Heart left ventricle (tissue), 16 donors: Measurements from ENCODE around the gene ARHGAP10. TPM values are rescaled to one million over a fixed set of nuclear protein-coding genes. Genes with fewer than 3 reads are reported as not detected.

Source experiments
- ATAC-seq, 4 donors: fragments of 200-7000 bp; cut with Tn5 transposase; one replicate each; pipeline ENCODE4 v1.9.1; 2020 to 2022; ENCODE audit warnings: moderate library complexity in 4 of 4, mild to moderate bottlenecking in 3 of 4, moderate number of reproducible peaks in 1 of 4
- DNase-seq, 5 donors: peaks; one replicate each; pipeline ENCODE4 v3.0.0-alpha.2; 2020
- H3K27ac ChIP-seq, 12 donors: fragments of 200-600 bp; sonication (generic) in 4 of 12; one replicate each; pipeline versions ENCODE4 v1.5.0 to v1.8.0; 2016 to 2022; ENCODE audit warnings: mild to moderate bottlenecking in 2 of 12
- H3K27me3 ChIP-seq, 9 donors: fragments of 200-600 bp; sonication (generic) in 2 of 9; one replicate each; pipeline versions ENCODE4 v1.5.1 to v1.8.0; 2016 to 2022; ENCODE audit warnings: mild to moderate bottlenecking in 3 of 9
- H3K36me3 ChIP-seq, 9 donors: fragments of 200-600 bp; sonication (generic) in 2 of 9; one replicate each; pipeline versions ENCODE4 v1.5.0 to v1.8.0; 2018 to 2022; ENCODE audit warnings: mild to moderate bottlenecking in 2 of 9
- H3K4me1 ChIP-seq, 12 donors: fragments of 200-600 bp; sonication (generic) in 4 of 12; one replicate each; pipeline versions ENCODE4 v1.5.0 to v1.8.0; 2016 to 2022; ENCODE audit warnings: mild to moderate bottlenecking in 3 of 12
- H3K4me3 ChIP-seq, 12 donors: fragments of 200-600 bp; sonication (generic) in 4 of 12; one replicate each; pipeline versions ENCODE4 v1.5.0 to v1.8.0; 2017 to 2022; ENCODE audit warnings: mild to moderate bottlenecking in 9 of 12, moderate library complexity in 4 of 12
- H3K9me3 ChIP-seq, 12 donors: fragments of 200-600 bp; sonication (generic) in 4 of 12; one replicate each; pipeline versions ENCODE4 v1.5.0 to v1.8.0; 2016 to 2022; ENCODE audit warnings: mild to moderate bottlenecking in 1 of 12
- POLR2A ChIP-seq, 2 donors: fragments of 450-650 bp; IDR thresholded peaks; one replicate each; pipeline ENCODE4 v1.6.1; 2017; ENCODE audit warnings: antibody characterized with exemption in 2 of 2, mild to moderate bottlenecking in 2 of 2, moderate library complexity in 2 of 2
- WGBS, 4 donors: extraction: QIAGEN DNeasy Blood & Tissue Kit in 2 of 4; methylation state at CpG; one replicate each; pipeline versions ENCODE4 v1.1.5 to v1.1.7; 2013 to 2018; 5-methylcytosine and 5-hydroxymethylcytosine counted together
- intact Hi-C, 10 donors: fragments of 100-400 bp; cut with DNase I; formaldehyde crosslinking; loops; one replicate each; pipeline versions ENCODE4 v1.11.1 to v1.14.2; 2022
- polyA plus RNA-seq, 2 donors: library from polyadenylated mRNA; stranded (reverse); fragments of 200-250 nt; gene quantifications; one replicate each; pipeline ENCODE4 v1.2.3, GENCODE V29; 2013
- total RNA-seq, 9 donors: library from RNA; depleted of rRNA in 2 of 9; stranded (reverse); fragments of >200 nt in 2 of 9; fragmentation: NEBNext Ultra II Directional in 3 of 9; extraction: Animal tissue kit (Norgen Biotek cat#: 25700) in 3 of 9; gene quantifications; one replicate each; pipeline versions ENCODE4 v1.1.0 to v1.2.4, GENCODE V29; 2016 to 2023
- TF ChIP-seq, protein P1 (sequence below), 12 donors: fragments of 200-600 bp; sonication (generic) in 4 of 12; IDR thresholded peaks; one replicate each; pipeline versions ENCODE4 v1.5.0 to v1.8.0; 2018 to 2022; ENCODE audit warnings: antibody characterized with exemption in 12 of 12, mild to moderate bottlenecking in 5 of 12
- donor health status: ischemic (EF 13 %, LVEDD 7.1; RV severe dilation, severe dysfunction).
- donor health status: healthy with polysubstance abuse.
- donor health status: DM: no; HTN: yes; CAD: no.
- donor health status: DM: no; HTN: no; CAD: no.
- donor health status: ischemic (EF 25% LVEDD 6.9; RV normal size, moderate dysfunction).
- donor health status: ischemic (EF 25% LVEDD 5.7; RV mildly dilated, moderate dysfunction).
- donor health status: healthy.
- donor health status: DM: yes; HTN: yes; CAD: no.
- donor health status: ischemic (EF 35%, LVEDD 5.7; RV mildly dilated, moderate dysfunction).
- donor health status: nonischemic (EF 11% LVEDD 7.7; RV severe dilation, severe dysfunction).
- donor health status: DM: yes; HTN: yes; CAD: no.
- donor health status: PGD.
- donor health status: ischemic (EF 29% LVEDD 5.4; RV normal size, mild dysfunction).
- donor health status: nonischemic (EF 23%, LVEDD 6.1; RV moderate dilation, normal function).

Gene ARHGAP10
- total and polyA plus RNA-seq, 11 donors: 30.6 to 73.7 (median 51.7) TPM

DNA sequence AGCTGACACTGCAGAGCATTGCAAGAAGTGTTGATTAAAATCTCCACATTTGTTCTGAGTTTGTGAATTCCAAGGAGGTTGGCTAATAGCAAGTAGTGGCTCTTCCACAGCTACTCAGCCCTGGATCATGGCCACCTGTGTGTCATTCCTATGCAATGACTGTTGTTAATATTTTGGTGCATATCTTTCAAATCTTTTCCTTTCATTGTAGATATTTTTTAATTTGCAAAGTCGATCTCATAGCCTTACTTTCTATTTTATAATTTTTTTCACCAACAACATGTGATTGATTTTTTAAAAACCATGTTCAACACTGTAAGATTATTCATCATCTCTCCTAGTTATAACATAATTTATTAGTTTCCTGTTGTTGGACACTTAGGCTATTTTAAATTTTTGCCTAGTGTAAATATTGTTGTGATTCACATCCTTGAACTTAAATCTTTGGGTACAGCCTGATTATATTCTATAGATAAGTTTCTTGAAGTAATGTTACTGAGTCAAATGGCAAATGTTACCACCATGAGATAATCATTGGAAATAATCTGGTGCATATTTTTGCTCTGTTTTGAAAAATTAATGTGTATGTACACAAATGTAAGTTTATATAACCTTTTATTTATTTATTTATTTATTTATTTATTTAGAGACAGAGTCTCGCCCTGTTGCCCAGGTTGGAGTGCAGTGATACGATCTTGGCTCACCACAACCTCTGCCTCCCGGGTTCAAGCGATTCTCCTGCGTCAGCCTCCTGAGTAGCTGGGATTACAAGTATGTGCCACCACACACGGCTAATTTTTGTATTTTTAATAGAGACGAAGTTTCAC lies 17.1 kb upstream of the ARHGAP10 start:
- ATAC-seq: peak in 3 of 4 donors; percentile 13 to 65 (median 48)
- no peak overlapping the region for H3K27ac ChIP-seq

DNA sequence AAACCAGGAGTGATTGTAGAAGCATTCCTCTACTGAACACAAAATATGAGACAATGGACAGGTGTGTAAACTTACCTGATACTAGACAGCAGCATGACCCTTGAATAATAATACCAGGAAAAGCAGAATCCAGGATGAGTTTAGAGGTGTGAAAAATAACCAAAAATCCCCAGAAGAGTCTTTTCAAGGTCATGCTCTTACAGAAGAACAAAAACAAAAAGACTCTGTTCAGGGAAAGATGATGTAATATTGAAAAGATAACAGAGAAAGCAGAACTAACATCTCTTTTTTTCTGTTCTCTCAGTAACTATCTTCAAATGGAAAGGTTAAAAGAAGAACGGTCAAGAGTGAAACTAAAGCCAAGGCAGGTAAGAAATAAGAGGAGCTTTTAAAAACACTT lies 14.0 kb upstream of the ARHGAP10 start:
- H3K9me3 ChIP-seq: no peaks in the 10 kb centered on the region
- ATAC-seq (no peak), DNase-seq (no peak)
- TF ChIP-seq, protein P1, sequence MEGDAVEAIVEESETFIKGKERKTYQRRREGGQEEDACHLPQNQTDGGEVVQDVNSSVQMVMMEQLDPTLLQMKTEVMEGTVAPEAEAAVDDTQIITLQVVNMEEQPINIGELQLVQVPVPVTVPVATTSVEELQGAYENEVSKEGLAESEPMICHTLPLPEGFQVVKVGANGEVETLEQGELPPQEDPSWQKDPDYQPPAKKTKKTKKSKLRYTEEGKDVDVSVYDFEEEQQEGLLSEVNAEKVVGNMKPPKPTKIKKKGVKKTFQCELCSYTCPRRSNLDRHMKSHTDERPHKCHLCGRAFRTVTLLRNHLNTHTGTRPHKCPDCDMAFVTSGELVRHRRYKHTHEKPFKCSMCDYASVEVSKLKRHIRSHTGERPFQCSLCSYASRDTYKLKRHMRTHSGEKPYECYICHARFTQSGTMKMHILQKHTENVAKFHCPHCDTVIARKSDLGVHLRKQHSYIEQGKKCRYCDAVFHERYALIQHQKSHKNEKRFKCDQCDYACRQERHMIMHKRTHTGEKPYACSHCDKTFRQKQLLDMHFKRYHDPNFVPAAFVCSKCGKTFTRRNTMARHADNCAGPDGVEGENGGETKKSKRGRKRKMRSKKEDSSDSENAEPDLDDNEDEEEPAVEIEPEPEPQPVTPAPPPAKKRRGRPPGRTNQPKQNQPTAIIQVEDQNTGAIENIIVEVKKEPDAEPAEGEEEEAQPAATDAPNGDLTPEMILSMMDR (IDR thresholded peaks at IDR 0.05): no peak
- no peak for TF ChIP-seq POLR2A (IDR thresholded peaks at IDR 0.05)
- H3K27ac ChIP-seq: no peak overlapping the region
- intact Hi-C loops: no loop called here
- no peak overlapping the region for H3K4me3 ChIP-seq
- peaks cover 0 to 4% (median 0%) of the 10 kb centered on the region in 12 donors for H3K4me1 ChIP-seq
- no peaks in the 10 kb centered on the region for H3K36me3 ChIP-seq
- 56 to 78% (median 61%) methylated on average over 1 of the region's 1 CpG for WGBS, 4 donors
- H3K27me3 ChIP-seq: no peaks in the 10 kb centered on the region

More for the DNA sequence above, 17.1 kb upstream of the ARHGAP10 start:
- Histone ChIP-seq H3K9me3 (no peaks in the 10 kb centered on the region), H3K27me3 (no peaks in the 10 kb centered on the region), H3K36me3 (no peaks in the 10 kb centered on the region), H3K4me3 (no peak overlapping the region), H3K4me1 (peaks cover 0 to 4% (median 0%) of the 10 kb centered on the region in 12 donors)
- TF ChIP-seq, protein P1 (IDR thresholded peaks at IDR 0.05): no peak
- intact Hi-C loops: no loop called here
- peak in 3 of 5 donors; percentile 26 to 42 (median 42) for DNase-seq
- WGBS, 4 donors: 91 to 94% (median 94%) methylated on average over 8 of the region's 8 CpGs

DNA sequence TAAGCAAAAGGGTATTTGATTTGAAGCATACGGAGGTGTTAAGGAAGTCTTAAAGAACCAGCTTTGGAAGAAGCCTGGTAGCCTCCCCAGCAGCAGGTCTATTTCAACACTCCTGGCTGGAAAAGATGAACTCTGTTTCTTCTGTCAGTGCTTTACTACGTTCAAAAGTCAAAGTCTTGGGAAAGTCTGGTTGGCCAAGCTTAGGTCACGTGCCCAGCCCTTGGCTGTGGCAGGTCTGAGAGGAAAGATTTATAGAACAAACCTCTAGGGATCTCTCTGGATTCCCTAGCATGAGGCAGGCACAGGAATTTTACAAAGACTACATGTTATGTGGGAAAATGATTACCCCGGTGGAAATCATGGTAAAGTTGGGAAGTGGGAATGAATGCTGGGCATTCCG lies 8.6 kb upstream of the ARHGAP10 start:
- Histone ChIP-seq H3K4me3 (no peak overlapping the region), H3K36me3 (no peaks in the 10 kb centered on the region), H3K27me3 (no peaks in the 10 kb centered on the region), H3K27ac (no peak overlapping the region), H3K9me3 (no peaks in the 10 kb centered on the region), H3K4me1 (peaks cover 0 to 6% (median 0%) of the 10 kb centered on the region in 12 donors)
- 65 to 73% (median 67%) methylated on average over 5 of the region's 5 CpGs for WGBS, 4 donors
- DNase-seq (no peak), ATAC-seq (peak in 1 of 4 donors; percentile 33)
- intact Hi-C loops: no loop called here
- TF ChIP-seq, protein P1 (IDR thresholded peaks at IDR 0.05): no peak
- no peak for TF ChIP-seq POLR2A (IDR thresholded peaks at IDR 0.05)

DNA sequence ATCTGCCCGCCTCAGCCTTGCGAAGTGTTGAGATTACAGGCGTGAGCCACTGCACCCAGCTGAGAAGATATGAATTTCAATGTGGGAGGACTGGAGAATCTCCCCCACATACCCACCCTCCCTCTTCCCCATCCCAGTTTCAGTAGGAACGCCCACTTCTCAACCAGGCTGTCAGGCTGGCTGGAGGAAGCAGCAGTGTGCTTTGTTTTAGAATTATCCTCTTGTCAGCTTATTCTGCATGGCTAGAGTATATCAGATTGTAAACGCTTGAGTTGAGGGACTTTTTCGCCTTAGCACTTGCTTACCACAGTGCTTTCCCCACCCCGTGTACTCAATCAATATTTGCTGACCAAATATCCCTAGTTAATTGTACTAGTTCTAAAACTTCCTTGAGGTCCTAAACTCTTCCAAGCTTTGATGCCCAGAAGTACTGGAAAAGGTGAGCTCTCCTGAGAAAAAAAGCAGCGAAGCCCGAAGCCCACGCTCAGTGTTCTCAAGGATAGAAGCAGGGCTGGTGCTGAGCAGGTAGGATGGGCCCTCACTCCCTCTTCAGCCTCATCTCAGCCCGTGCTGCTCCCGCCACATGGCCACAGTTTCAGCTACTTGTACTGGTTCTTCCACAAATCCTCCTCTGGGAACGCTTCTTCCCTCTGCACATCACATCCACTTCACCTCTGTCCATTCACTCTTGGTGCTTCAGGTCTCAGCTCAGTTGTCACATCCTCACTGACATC lies 7.3 kb upstream of the ARHGAP10 start:
- TF ChIP-seq POLR2A (IDR thresholded peaks at IDR 0.05): no peak
- TF ChIP-seq, protein P1 (IDR thresholded peaks at IDR 0.05): no peak
- WGBS, 4 donors: 86 to 90% (median 89%) methylated on average over 13 of the region's 13 CpGs
- intact Hi-C loops: loop anchor here in 1 of 10 donors (5.0 kb wide), 1 partner anchor 138 kb away; no protein-coding TSS in a partner anchor

More for the DNA sequence above, 7.3 kb upstream of the ARHGAP10 start:
- H3K27me3 ChIP-seq: no peaks in the 10 kb centered on the region
- H3K9me3 ChIP-seq: no peaks in the 10 kb centered on the region
- no peak overlapping the region for H3K27ac ChIP-seq
- H3K4me3 ChIP-seq: no peak overlapping the region
- H3K4me1 ChIP-seq: peaks cover 0 to 6% (median 0%) of the 10 kb centered on the region in 12 donors
- no peak for DNase-seq
- no peak for ATAC-seq
- H3K36me3 ChIP-seq: no peaks in the 10 kb centered on the region
